ENCODE data around the gene ATP5PF. TPM values are rescaled to one million over a fixed set of nuclear protein-coding genes. Genes with fewer than 3 reads are reported as not detected.

The ATP5PF gene
- total RNA-seq, 4 donors from 2014 or later = 15.9 to 108 (median 76.2) TPM

GRCh38 chr21:25756190-25756932 is 21.7 kb upstream of the ATP5PF start:
- Histone ChIP-seq H3K27ac (peak overlapping the region in 1 of 2 donors; percentile 57), H3K4me1 (no peaks in the 10 kb centered on the region), H3K27me3 (no peaks in the 10 kb centered on the region), H3K36me3 (no peaks in the 10 kb centered on the region), H3K9me3 (no peaks in the 10 kb centered on the region), H3K4me3 (no peak overlapping the region)
- intact Hi-C loops (cut with DNase I; ENCODE audit: low total_unique reads) = loop anchor here (2.0 kb wide), 1 partner anchor 34 kb away; no protein-coding TSS in a partner anchor
- TF ChIP-seq POLR2A (IDR thresholded peaks at IDR 0.05) (no peak), CTCF (IDR thresholded peaks at IDR 0.05) (no peak)
- no peak for DNase-seq

GRCh38 chr21:25752416-25752815 is 17.7 kb upstream of the ATP5PF start:
- Histone ChIP-seq H3K27me3 (no peaks in the 10 kb centered on the region), H3K36me3 (no peaks in the 10 kb centered on the region), H3K9me3 (no peaks in the 10 kb centered on the region), H3K27ac (no peak overlapping the region), H3K4me3 (no peak overlapping the region), H3K4me1 (no peaks in the 10 kb centered on the region)
- DNase-seq = no peak
- TF ChIP-seq POLR2A (IDR thresholded peaks at IDR 0.05) (no peak), CTCF (IDR thresholded peaks at IDR 0.05) (no peak)
- intact Hi-C loops (cut with DNase I; ENCODE audit: low total_unique reads) = no loop called here

GRCh38 chr21:25750085-25750484 is 15.4 kb upstream of the ATP5PF start:
- H3K36me3 ChIP-seq = no peaks in the 10 kb centered on the region
- TF ChIP-seq POLR2A (IDR thresholded peaks at IDR 0.05) (no peak), CTCF (IDR thresholded peaks at IDR 0.05) (no peak)

GRCh38 chr21:25744854-25745253 is 10.2 kb upstream of the ATP5PF start:
- no peak for TF ChIP-seq POLR2A (IDR thresholded peaks at IDR 0.05)
- TF ChIP-seq CTCF (IDR thresholded peaks at IDR 0.05) = no peak
- intact Hi-C loops (cut with DNase I; ENCODE audit: low total_unique reads) = no loop called here
- DNase-seq = no peak
- Histone ChIP-seq H3K4me3 (no peak overlapping the region), H3K27ac (no peak overlapping the region), H3K27me3 (no peaks in the 10 kb centered on the region), H3K36me3 (no peaks in the 10 kb centered on the region), H3K4me1 (no peaks in the 10 kb centered on the region), H3K9me3 (no peaks in the 10 kb centered on the region)

More at GRCh38 chr21:25750085-25750484, 15.4 kb upstream of the ATP5PF start:
- no peak overlapping the region for H3K27ac ChIP-seq
- H3K27me3 ChIP-seq = no peaks in the 10 kb centered on the region
- H3K9me3 ChIP-seq = no peaks in the 10 kb centered on the region
- DNase-seq = no peak
- no peak overlapping the region for H3K4me3 ChIP-seq
- intact Hi-C loops (cut with DNase I; ENCODE audit: low total_unique reads) = no loop called here
- H3K4me1 ChIP-seq = no peaks in the 10 kb centered on the region

- TF ChIP-seq CTCF (IDR thresholded peaks at IDR 0.05) (no peak), POLR2A (IDR thresholded peaks at IDR 0.05) (no peak)
- H3K36me3 ChIP-seq = no peaks in the 10 kb centered on the region
Measured at GRCh38 chr21:25742900-25743299, 8.2 kb upstream of the ATP5PF start.

More at GRCh38 chr21:25742900-25743299, 8.2 kb upstream of the ATP5PF start:
- Histone ChIP-seq H3K27me3 (no peaks in the 10 kb centered on the region), H3K9me3 (no peaks in the 10 kb centered on the region), H3K4me3 (no peak overlapping the region), H3K4me1 (no peaks in the 10 kb centered on the region), H3K27ac (no peak overlapping the region)
- intact Hi-C loops (cut with DNase I; ENCODE audit: low total_unique reads) = no loop called here
- no peak for DNase-seq
